Motor neuron (in vitro differentiated cells): ENCODE results near the gene OR2AT4. TPM values are rescaled to one million over a fixed set of nuclear protein-coding genes. Genes with fewer than 3 reads are reported as not detected.
A peak's percentile ranks its signal among the peaks of the same experiment; 100 is the strongest.

ENCODE experiments used
- ATAC-seq, 8 experiments: fragments of 200-7000 bp; cut with Tn5 transposase; replicated peaks in 6 of 8; 2 replicates each; pipeline ENCODE4 v1.8.0; 2021; ENCODE audit warnings: mild to moderate bottlenecking in 8 of 8, moderate library complexity in 8 of 8
- H3K27ac ChIP-seq, 2 donors: fragments of 250-450 bp; sonication (Bioruptor Pico); 2 replicates each; pipeline ENCODE4 v1.9.0; 2021; ENCODE audit warnings: antibody characterized with exemption in 2 of 2, mild to moderate bottlenecking in 2 of 2, moderate library complexity in 1 of 2
- H3K4me1 ChIP-seq, 2 donors: fragments of 250-450 bp; sonication (Bioruptor Pico); replicated peaks in 1 of 2; 2 replicates each; pipeline ENCODE4 v1.6.1; 2021; ENCODE audit warnings: antibody characterized with exemption in 2 of 2, mild to moderate bottlenecking in 2 of 2, moderate library complexity in 1 of 2
- H3K4me3 ChIP-seq, 5 donors: fragments of 250-450 bp; sonication (Bioruptor Pico); 2 replicates each; pipeline ENCODE4 v1.9.0; 2021; ENCODE audit warnings: antibody characterized with exemption in 5 of 5, mild to moderate bottlenecking in 5 of 5, moderate library complexity in 4 of 5
- WGBS, 10 experiments: fragments of 450-650 bp; shearing (Covaris generic); methylation state at CpG; one replicate each; pipeline ENCODE4 v1.0.0; 2022; 5-methylcytosine and 5-hydroxymethylcytosine counted together
- in situ Hi-C, 9 experiments: fragments of 400-800 bp; cut with MboI; loops; one replicate each; pipeline ENCODE4 v1.15.0; 2021; ENCODE audit warnings: low sequenced_read_pairs in 9 of 9, low pct_unique_long_range_greater_than_20kb in 2 of 9; ENCODE audit not compliant: unreplicated experiment in 9 of 9
- total RNA-seq, 8 experiments: library from RNA; unstranded; fragments of 300-600 nt; gene quantifications; 2 replicates each; pipeline versions ENCODE4 v1.2.3 to v1.2.4, GENCODE V29; 2022

Gene OR2AT4
- total RNA-seq, 8 experiments from 2014 or later: under 0.01 to 1.4 (median 0.10) TPM

DNA sequence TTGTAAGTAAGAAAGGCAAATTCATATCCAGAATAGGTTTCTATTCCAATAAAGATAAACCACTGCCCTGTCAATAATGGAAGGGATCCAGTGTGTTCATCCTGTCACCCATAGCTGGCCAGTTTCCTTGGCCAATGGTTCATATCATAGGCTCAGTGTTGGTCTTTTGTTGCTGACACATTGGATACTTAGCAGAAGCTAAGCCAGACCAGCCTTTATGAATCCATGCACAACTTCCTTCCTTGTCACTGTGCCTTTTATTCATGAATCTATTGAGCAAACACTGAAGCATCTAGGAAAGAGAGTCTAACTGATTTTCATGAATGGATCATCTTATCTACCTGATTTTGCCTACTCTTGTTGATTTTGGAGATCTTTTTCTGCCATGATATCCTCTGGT is 20.0 kb downstream of the OR2AT4 start:
- in situ Hi-C loops: loop anchor here in 1 of 9 experiments (25.0 kb wide), 1 partner anchor 89 kb away; the partner anchor contains the start of gene NEU3
- ATAC-seq: no peak
- Histone ChIP-seq H3K4me3 (no peak overlapping the region), H3K4me1 (no peaks in the 10 kb centered on the region), H3K27ac (no peak overlapping the region)

GRCh38 chr11:75073459-75074190 is 23.1 kb downstream of the OR2AT4 start:
- no peaks in the 10 kb centered on the region for H3K4me1 ChIP-seq
- H3K27ac ChIP-seq: no peak overlapping the region
- 40 to 95% (median 79%) methylated on average over 1 to 3 of the region's 3 CpGs; no CpG with 5 or more reads in 2 of the 10 experiments for WGBS, 10 experiments
- in situ Hi-C loops: no loop called here
- H3K4me3 ChIP-seq: no peak overlapping the region
- no peak for ATAC-seq

GRCh38 chr11:75072582-75072981 is 24.1 kb downstream of the OR2AT4 start:
- WGBS, 10 experiments: 0 to 20% methylated on average over 1 of the region's 2 CpGs; no CpG with 5 or more reads in 8 of the 10 experiments
- in situ Hi-C loops: no loop called here
- Histone ChIP-seq H3K27ac (no peak overlapping the region), H3K4me3 (no peak overlapping the region), H3K4me1 (no peaks in the 10 kb centered on the region)
- no peak for ATAC-seq

DNA sequence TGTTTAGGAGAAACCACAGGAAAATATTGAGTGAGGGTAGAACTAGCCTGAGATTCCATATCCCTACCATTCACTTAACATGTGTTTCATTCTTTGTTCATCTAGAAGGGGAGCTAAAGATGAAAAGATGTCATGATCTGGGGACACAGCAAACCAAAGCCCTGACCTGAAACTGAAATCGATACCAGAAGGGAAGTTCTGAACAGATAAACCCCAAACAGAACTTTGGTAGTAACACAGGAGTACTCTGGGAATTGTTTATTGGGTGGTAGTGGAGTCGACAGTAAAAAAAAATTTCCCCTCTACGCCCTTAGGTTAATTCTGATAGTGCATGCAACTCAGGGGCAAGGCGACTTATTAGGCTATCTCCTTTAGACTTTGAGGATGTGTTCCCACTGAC is 27.2 kb downstream of the OR2AT4 start:
- no peak overlapping the region for H3K27ac ChIP-seq
- H3K4me3 ChIP-seq: no peak overlapping the region
- WGBS, 10 experiments: 0 to 100% (median 62%) methylated on average over 1 to 4 of the region's 4 CpGs; no CpG with 5 or more reads in 1 of the 10 experiments
- ATAC-seq: no peak
- in situ Hi-C loops: no loop called here
- no peaks in the 10 kb centered on the region for H3K4me1 ChIP-seq

GRCh38 chr11:75068993-75069392 is 27.7 kb downstream of the OR2AT4 start:
- H3K4me3 ChIP-seq: no peak overlapping the region
- ATAC-seq: no peak
- in situ Hi-C loops: no loop called here
- no peaks in the 10 kb centered on the region for H3K4me1 ChIP-seq
- no peak overlapping the region for H3K27ac ChIP-seq

- in situ Hi-C loops: no loop called here
- no peak overlapping the region for H3K27ac ChIP-seq
- H3K4me1 ChIP-seq: no peaks in the 10 kb centered on the region
- no peak overlapping the region for H3K4me3 ChIP-seq
- ATAC-seq: no peak
These were observed 28.1 kb downstream of the OR2AT4 start for GRCh38 chr11:75068559-75068958.

- in situ Hi-C loops: no loop called here
- WGBS, 10 experiments: 0 to 86% (median 63%) methylated on average over 1 to 7 of the region's 7 CpGs
- ATAC-seq: no peak
- Histone ChIP-seq H3K27ac (no peak overlapping the region), H3K4me3 (no peak overlapping the region), H3K4me1 (no peaks in the 10 kb centered on the region)
These were observed 30.6 kb downstream of the OR2AT4 start for GRCh38 chr11:75066061-75066460.

DNA sequence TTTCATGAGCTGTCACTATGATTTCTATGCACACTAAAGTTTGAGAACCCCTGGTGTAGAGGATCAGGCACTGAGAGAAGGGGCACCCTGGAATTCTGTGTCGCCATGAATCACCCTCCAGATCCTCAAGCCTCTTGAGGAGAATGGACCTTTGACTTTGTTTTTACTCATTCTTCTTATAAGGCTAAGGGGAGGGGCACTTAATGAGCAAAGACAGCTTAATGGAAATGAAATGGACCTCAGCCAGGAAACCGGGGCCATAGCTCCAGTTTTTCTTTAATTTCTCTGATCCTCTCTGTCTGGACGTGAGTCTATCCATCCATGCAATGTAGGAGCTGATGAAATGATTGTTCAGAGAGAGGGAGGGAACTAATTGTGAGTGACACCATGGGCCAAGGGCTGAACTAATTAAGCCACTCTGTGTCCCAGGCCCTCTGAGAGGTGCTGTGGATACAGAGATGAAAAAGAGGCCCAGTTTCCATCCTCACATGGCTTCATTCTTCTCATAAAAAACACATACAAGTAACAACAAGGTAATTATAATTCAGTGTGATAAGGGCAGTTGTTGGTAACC is 32.8 kb downstream of the OR2AT4 start:
- WGBS, 10 experiments: 6 to 79% (median 42%) methylated on average over 1 to 3 of the region's 3 CpGs; no CpG with 5 or more reads in 2 of the 10 experiments
- peak in 2 of 8 experiments; percentile 25 to 27 for ATAC-seq
- in situ Hi-C loops: no loop called here
- Histone ChIP-seq H3K4me1 (no peaks in the 10 kb centered on the region), H3K4me3 (no peak overlapping the region), H3K27ac (no peak overlapping the region)

DNA sequence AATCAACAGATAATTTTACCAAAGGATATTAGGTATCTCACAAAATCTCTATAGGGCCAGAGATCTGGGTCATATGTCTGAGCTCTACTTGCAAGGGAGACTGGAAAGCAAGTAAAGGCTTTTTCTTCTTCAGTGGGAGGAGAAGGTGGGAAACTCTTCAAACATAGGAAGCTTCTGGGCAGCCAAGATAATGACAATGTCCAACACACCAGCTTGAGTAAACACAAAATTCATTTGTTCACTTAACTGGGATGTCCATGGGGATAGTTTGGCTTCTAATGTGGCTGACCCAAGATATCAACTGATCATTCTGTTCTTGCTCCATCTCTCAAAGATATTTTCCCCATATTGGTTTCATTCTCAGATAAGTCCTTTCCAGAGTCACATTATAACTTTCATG is 37.4 kb downstream of the OR2AT4 start:
- in situ Hi-C loops: no loop called here
- no peak overlapping the region for H3K27ac ChIP-seq
- H3K4me3 ChIP-seq: no peak overlapping the region
- no peaks in the 10 kb centered on the region for H3K4me1 ChIP-seq
- no peak for ATAC-seq

- ATAC-seq: no peak
- 40 to 93% (median 66%) methylated on average over 1 to 3 of the region's 3 CpGs; no CpG with 5 or more reads in 1 of the 10 experiments for WGBS, 10 experiments
These were observed 39.9 kb downstream of the OR2AT4 start for GRCh38 chr11:75056814-75057213.

GRCh38 chr11:75055511-75055910 is 41.2 kb downstream of the OR2AT4 start:
- ATAC-seq: peak in 1 of 8 experiments; percentile 27
- WGBS, 10 experiments: 35 to 100% (median 83%) methylated on average over 2 to 5 of the region's 6 CpGs
- no peak overlapping the region for H3K27ac ChIP-seq
- no peaks in the 10 kb centered on the region for H3K4me1 ChIP-seq
- no peak overlapping the region for H3K4me3 ChIP-seq
- in situ Hi-C loops: no loop called here

More at GRCh38 chr11:75056814-75057213, 39.9 kb downstream of the OR2AT4 start:
- no peak overlapping the region for H3K27ac ChIP-seq
- H3K4me1 ChIP-seq: no peaks in the 10 kb centered on the region
- no peak overlapping the region for H3K4me3 ChIP-seq
- in situ Hi-C loops: no loop called here

DNA sequence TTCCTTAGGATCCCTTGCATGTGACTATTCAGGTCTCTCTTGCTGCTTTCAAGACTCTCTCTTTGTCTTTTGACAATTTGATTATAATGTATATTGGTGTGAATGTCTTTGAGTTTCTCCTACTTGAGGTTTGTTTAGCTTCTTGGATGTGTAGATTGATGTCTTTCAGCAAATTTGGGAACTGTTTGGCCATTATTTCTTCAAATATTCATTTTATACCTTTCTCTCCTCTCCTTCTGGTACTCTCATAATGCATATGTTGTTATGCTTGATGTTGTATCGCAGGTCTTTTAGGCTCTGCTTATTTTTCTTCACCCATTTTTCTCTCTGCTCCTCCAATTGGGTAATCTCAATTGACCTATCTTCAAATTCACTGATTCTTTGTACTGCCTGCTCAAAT is 44.2 kb downstream of the OR2AT4 start:
- Histone ChIP-seq H3K27ac (no peak overlapping the region), H3K4me1 (no peaks in the 10 kb centered on the region), H3K4me3 (no peak overlapping the region)
- WGBS, 10 experiments: 47 to 100% (median 71%) methylated on average over 1 of the region's 1 CpG; no CpG with 5 or more reads in 2 of the 10 experiments
- in situ Hi-C loops: no loop called here
- ATAC-seq: no peak

DNA sequence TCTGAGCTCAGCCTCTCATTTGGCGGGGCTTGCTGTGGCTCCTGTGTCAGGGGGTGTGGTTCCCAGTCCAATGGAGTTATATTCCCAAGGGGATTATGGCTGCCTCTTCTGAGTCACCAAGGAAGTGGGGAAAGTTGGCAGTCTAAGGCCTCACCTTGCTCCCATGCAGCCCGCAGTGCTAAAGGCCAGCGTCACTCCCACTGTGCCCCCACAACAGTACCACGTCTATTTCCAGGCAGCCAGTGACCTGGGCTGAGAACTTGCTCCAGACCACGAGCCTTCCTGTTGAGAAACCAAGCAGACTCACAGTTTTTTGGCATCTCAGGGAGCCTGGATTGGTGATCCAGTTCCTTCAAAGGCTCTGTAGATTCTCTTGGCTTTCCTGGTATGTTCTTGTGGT is 45.6 kb downstream of the OR2AT4 start:
- no peak overlapping the region for H3K27ac ChIP-seq
- WGBS, 10 experiments: 50 to 94% (median 67%) methylated on average over 1 to 3 of the region's 5 CpGs; no CpG with 5 or more reads in 7 of the 10 experiments
- in situ Hi-C loops: no loop called here
- H3K4me1 ChIP-seq: no peaks in the 10 kb centered on the region
- H3K4me3 ChIP-seq: no peak overlapping the region
- ATAC-seq: no peak

DNA sequence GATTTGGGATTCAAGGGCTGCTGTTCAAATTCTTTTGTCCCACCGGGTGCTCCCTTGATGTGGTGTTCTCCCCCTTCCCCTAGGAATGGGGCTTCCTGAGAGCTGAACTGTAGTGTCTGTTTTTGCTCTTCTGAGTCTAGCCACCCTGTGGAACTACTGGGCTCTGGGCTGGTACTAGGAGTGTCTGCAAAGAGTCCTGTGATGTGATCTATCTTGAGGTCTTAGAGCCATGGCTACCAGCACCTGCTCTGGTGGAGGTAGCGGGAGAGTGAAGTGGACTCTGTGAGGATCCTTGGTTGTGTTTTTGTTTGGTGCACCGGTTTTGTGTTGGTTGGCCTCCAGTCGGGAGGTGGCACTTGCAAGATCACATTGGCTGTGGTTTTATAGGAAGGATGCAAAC is 46.2 kb downstream of the OR2AT4 start:
- Histone ChIP-seq H3K4me3 (no peak overlapping the region), H3K4me1 (no peaks in the 10 kb centered on the region), H3K27ac (no peak overlapping the region)
- in situ Hi-C loops: no loop called here
- no peak for ATAC-seq
- 20 to 100% (median 84%) methylated on average over 1 to 4 of the region's 4 CpGs; no CpG with 5 or more reads in 1 of the 10 experiments for WGBS, 10 experiments
